Epithelial cell of prostate (primary cell): ENCODE measurements around the gene LACRT.
"Not testable (repeated sequence)": the region's sequence is repeated elsewhere in the genome, so short reads cannot be mapped to it uniquely, and the experiment has no call there.

Experiments used
- DNase-seq: peaks from one replicate; pipeline ENCODE4 v3.0.0-alpha.2; 2011; ENCODE audit warnings: low read depth, low spot score
- H3K27ac ChIP-seq: fragments of 450-650 bp; 2 replicates; pipeline ENCODE4 v1.5.1; 2017; ENCODE audit warnings: mild to moderate bottlenecking

Gene LACRT

GRCh38 chr12:54641089-54641488, 6.4 kb upstream of the LACRT start:
- no peak for DNase-seq

GRCh38 chr12:54639112-54639511, 4.4 kb upstream of the LACRT start:
- not testable (repeated sequence) for H3K27ac ChIP-seq, DNase-seq

More at GRCh38 chr12:54641089-54641488, 6.4 kb upstream of the LACRT start:
- no peak overlapping the region for H3K27ac ChIP-seq

GRCh38 chr12:54631988-54632728, 2.5 kb downstream of the LACRT start:
- no peak for DNase-seq
- H3K27ac ChIP-seq, result no peak overlapping the region

GRCh38 chr12:54631551-54631950, 3.1 kb downstream of the LACRT start:
- H3K27ac ChIP-seq, result no peak overlapping the region
- DNase-seq, result no peak

- no peak overlapping the region for H3K27ac ChIP-seq
- DNase-seq, result no peak
Observed at GRCh38 chr12:54629925-54630324, 4.8 kb downstream of the LACRT start.

- DNase-seq, result no peak
- no peak overlapping the region for H3K27ac ChIP-seq
Observed at GRCh38 chr12:54628186-54628846, 6.4 kb downstream of the LACRT start.

GRCh38 chr12:54627304-54627703, 7.4 kb downstream of the LACRT start:
- no peak for DNase-seq
- no peak overlapping the region for H3K27ac ChIP-seq

GRCh38 chr12:54625598-54625997, 9.1 kb downstream of the LACRT start:
- H3K27ac ChIP-seq, result no peak overlapping the region
- DNase-seq, result no peak

GRCh38 chr12:54624315-54625279, 10.1 kb downstream of the LACRT start:
- no peak for DNase-seq

GRCh38 chr12:54622463-54623183, 12.1 kb downstream of the LACRT start:
- no peak for DNase-seq
- no peak overlapping the region for H3K27ac ChIP-seq

More at GRCh38 chr12:54624315-54625279, 10.1 kb downstream of the LACRT start:
- no peak overlapping the region for H3K27ac ChIP-seq

- DNase-seq, result no peak
- H3K27ac ChIP-seq, result no peak overlapping the region
Observed at GRCh38 chr12:54616933-54617680, 17.6 kb downstream of the LACRT start.

- DNase-seq, result no peak
- H3K27ac ChIP-seq, result no peak overlapping the region
Observed at GRCh38 chr12:54612225-54612750, 22.4 kb downstream of the LACRT start.

GRCh38 chr12:54611715-54612149, 23.0 kb downstream of the LACRT start:
- DNase-seq, result no peak
- H3K27ac ChIP-seq, result no peak overlapping the region

- no peak for DNase-seq
- H3K27ac ChIP-seq, result no peak overlapping the region
Observed at GRCh38 chr12:54608769-54609168, 25.9 kb downstream of the LACRT start.

- no peak for DNase-seq
- H3K27ac ChIP-seq, result no peak overlapping the region
Observed at GRCh38 chr12:54608156-54608555, 26.5 kb downstream of the LACRT start.

GRCh38 chr12:54606556-54606955, 28.1 kb downstream of the LACRT start:
- H3K27ac ChIP-seq, result no peak overlapping the region

GRCh38 chr12:54605138-54605970, 29.3 kb downstream of the LACRT start:
- DNase-seq, result no peak
- H3K27ac ChIP-seq, result no peak overlapping the region

More at GRCh38 chr12:54606556-54606955, 28.1 kb downstream of the LACRT start:
- no peak for DNase-seq

GRCh38 chr12:54604436-54604835, 30.3 kb downstream of the LACRT start:
- H3K27ac ChIP-seq, result no peak overlapping the region
- no peak for DNase-seq
